Embryonic facial prominence (tissue), 1 donor: Measurements from ENCODE around the gene NUMBL.
"Not testable (repeated sequence)": the region's sequence is repeated elsewhere in the genome, so short reads cannot be mapped to it uniquely, and the experiment has no call there.

Experiments
- DNase-seq: peaks from one replicate; pipeline ENCODE4 v3.0.0-alpha.2; 2016; ENCODE audit errors: extremely low spot score

NUMBL gene

DNA sequence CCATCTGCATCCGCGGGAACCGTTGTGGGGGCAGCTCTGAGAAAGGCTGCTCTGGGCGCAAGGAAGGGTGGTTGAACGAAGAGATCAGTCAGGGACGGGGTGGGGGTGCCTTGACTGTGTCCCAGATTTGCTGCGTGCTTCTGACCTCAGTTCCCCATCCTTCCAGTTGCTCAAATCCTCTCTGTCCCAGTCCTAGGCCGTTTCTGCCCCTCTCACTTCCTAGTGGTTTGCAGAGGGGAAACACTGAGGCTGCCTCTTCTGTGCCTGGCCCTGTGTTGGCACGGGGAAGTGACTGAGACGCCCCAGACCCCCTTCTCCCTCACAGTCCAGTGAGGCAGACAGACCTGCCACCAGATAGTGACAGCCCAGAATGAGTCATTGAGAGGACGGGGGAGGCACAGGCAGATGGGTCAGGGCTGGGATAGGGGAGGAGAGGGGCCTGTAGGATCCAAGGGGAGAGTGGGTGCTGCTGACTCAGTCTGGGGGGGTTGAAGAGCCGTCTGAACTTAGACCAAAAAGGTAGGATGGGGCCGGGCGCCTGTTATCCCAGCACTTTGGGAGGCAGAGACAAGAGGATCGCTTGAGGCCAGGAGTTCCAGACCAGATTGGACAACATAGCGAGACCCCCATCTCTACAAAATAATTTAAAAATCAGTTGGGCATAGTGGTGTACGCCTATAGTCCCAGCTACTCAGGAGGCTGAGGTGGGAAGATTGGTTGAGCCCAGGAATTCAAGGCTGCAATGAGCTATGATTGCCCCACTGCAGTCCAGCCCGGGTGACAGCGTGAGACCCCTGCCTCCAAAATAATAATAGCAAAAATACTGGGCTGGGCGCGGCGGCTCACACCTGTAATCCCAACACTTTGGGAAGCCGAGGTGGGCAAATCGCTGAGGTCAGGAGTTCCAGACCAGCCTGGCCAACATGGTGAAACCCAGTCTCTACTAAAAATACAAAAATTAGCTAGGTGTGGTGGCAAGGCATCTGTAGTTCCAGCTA is 26.5 kb downstream of the NUMBL start:
- no peak for DNase-seq

DNA sequence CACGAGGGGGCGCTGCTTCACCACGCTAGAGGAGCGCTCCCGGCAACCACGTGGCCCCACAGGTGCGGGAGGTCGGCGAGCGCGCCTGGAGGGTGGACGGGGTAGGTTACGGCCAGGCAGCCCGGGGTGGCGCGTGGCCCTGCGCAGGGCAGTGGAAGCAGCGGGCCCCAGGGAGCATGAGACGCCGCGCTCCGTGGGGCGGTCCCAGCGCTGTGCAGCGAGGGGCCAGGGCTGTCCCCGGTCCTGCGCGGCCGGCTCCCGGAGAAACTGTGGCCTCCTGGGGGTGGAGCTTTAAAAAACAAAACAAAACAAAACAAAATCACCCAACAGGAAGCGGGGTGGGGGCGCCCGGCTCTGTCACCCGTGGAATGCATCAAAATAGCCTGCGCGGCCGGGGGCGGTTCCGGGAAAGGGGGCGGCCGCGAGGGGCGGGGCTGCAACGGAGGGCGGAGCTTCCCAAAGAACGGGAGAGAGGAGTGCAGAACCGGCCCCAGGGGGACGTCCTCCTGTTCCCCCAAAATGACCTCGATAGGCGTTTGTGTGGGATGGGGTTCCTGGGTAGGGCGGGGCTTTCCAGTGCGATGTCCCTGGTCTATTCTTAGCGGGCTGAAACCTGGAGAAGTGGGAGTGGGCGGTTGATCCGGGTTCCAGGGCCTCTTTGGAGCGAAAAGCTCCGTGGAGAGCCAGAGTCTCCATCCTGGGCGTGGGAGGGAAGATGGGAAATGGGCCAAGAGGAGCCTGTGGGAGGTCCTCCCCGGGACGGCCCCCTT is 27.3 kb downstream of the NUMBL start:
- DNase-seq = peak; percentile 69

DNA sequence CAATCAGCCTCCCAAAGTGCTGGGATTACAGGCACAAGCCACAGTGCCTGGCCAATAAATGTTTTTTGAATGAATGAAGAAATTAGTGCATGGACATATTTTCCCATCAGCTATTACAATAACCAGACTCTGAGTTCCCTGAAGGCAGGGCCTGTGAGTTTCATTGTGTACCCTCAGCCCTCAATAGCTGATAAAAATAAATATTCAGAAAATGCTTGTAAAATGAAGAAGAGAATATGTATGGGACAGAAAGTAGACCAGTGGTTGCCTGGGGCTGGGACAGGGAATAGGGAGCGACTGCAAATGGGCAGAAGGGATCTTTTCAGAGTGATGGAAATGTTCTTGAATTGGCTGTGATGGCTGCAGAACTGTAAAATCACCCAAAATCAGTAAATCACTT is 28.8 kb downstream of the NUMBL start:
- DNase-seq = no peak

DNA sequence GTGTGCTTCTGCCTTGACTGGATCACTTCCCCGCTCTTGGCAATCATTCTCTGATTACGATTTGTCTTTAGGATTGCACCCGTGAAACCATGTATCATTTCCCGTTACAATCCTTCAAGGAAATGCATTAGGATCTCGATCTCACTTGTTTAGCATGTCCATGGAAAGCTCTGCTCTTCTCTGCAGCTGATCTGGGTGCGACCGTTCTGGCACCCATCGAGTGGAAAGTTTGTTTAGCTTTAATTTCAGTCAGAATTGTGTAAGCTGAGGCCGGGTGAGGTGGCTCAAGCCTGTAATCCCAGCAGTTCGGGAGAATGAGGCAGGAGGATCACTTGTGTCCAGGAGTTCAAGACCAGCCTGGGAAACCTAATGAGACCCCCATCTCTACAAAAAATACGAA is 30.9 kb downstream of the NUMBL start:
- no peak for DNase-seq

DNA sequence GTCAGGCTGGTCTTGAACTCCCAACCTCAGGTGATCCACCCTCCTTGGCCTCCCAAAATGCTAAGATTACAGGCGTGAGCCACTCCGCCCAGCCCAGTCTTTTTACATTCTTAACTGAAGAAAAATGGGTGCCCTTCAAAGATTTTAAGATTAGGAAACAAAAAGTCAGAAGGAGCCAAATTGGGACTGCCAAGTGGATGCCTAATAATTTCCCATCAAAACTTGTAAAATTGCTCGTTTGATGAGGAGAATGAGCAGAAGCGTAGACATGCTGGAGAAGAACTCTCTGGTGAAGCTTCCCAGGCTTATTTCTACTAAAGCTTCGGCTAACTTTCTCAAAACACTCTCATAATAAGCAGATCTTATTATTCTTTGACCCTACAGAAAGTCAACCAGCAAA is 31.3 kb downstream of the NUMBL start:
- DNase-seq = no peak

DNA sequence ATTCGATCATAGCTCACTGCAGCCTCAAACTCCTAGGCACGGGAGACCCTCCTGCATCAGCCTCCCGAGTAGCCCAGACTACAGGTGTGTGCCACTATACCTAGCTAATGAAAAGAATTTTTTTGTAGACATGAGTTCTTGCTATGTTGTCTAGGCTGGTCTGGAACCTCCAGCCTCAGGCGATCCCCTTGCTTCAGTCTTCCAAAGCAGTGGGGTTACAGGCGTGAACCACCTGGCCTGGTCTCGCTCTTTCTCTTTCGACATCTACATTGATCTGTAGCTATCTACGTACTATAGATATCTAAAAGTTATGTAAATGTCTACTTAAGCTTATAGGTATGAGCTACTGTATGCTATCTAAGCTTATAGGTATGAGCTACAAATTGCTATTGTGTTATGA is 32.4 kb downstream of the NUMBL start:
- DNase-seq = no peak

DNA sequence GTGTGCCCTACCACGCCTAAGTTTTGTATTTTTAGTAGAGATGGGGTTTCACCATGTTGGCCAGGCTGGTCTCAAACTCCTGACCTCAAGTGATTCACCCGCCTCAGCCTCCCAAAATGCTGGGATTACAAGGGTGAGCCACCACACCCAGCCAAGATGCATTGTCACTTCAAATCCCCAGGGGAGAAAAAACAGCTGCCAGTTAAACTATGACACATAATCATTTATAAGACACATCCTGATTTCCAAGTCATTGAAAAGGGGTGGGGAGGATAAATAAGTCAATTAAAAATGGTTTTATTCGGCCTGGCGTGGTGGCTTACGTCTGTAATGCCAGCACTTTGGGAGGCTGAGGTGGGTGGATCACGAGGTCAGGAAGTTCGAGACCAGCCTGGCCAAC is 34.8 kb downstream of the NUMBL start:
- DNase-seq = not testable (repeated sequence)

DNA sequence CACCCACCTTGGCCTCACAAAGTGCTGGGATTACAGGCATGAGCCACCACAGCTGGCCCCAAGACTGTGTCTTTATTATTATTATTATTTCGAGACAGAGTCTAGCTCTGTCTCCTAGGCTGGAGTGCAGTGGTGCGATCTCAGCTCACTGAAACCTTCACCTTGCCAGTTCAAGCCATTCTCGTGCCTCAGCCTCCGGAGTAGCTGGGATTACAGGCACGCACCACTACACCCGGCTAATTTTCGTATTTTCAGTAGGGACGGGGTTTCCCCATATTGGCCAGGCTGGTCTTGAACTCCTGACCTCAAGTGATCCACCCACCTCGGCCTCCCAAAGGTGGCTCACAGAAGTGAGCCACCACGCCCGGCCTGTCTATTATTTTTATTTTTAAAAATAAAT is 38.1 kb downstream of the NUMBL start:
- DNase-seq = not testable (repeated sequence)

DNA sequence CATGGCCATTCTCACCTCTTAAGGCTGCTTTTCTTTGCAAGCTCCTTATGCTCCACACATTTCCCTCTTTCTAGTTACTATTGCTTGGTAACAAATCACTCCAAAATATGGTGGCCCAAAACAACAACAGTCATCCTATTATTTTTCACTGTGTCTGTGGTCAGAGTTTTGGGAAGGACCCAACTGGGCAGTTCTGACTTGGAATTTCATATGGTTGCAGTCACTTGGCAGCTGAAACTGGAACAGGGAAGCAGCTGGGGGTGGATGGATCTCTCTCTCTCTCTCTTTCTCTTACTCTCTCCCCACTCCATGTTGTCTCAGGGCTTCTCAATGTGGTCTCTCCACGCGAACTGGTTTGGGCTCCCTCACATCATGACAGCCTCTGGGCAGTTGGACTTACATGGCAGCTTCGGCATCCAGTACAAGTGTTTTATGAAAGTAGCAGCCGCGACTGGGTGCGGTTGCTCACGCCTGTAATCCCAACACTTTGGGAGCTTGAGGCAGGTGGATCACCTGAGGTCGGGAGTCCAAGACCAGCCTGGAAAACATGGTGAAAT is 39.6 kb downstream of the NUMBL start:
- DNase-seq = no peak

DNA sequence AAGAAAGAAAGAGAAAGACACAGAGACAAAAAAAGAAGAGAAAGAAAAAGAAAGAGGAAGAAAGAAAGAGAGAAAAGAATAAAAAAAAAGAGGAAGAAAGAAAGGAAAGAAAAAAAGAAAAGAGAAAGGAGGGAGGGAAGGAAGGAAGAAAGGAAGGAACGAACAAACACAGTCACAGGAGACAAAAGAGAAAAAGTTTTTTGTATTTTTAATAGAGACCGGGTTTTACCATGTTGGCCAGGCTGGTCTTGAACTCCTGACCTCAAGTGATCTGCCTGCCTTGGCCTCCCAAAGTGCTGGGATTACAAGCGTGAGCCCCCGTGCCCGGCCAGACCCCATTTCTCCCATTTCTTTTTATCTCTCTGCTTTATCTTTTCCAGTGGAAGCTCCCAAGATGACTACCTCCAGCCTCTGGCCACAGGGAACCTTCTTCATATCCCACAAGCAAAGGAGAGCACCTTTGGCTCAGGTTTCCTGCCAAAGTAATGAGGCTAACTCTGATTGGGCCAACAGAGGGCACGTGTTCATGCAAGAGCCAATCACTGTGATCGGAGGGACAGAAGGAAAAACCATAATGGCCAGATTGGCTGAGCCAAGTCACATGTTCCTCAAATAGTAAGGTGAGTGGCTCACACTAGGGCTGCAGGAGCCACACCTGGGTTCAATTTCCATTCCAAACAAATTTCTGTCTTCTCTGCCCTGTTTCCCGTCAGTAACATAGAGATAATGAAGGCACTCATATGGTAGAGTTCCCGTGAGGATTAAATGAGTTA is 40.4 kb downstream of the NUMBL start:
- DNase-seq = not testable (repeated sequence)

DNA sequence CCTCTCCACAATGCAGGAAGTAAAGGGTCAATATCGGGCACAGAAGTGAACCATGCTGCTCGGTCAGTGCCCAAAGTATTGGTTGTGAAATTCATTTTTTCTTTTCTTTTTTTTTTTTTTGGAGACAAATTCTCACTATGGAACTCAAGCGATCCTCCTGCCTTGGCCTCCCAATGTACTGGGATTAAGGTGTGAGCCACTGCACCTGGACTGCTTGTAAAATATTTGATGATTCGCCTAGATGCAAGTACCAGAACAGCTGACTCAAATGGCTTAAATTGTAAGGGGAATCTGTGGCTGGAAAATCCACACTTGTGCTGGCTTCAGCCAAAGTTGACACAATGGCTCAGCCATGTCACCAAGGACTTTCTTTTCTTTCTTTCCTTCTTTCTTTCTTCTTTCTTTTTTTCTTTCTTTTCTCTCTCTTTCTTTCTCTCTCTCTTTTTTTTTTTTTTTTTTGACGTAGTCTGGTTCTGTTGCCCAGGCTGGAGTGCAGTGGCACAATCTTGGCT is 43.7 kb downstream of the NUMBL start:
- DNase-seq = no peak

DNA sequence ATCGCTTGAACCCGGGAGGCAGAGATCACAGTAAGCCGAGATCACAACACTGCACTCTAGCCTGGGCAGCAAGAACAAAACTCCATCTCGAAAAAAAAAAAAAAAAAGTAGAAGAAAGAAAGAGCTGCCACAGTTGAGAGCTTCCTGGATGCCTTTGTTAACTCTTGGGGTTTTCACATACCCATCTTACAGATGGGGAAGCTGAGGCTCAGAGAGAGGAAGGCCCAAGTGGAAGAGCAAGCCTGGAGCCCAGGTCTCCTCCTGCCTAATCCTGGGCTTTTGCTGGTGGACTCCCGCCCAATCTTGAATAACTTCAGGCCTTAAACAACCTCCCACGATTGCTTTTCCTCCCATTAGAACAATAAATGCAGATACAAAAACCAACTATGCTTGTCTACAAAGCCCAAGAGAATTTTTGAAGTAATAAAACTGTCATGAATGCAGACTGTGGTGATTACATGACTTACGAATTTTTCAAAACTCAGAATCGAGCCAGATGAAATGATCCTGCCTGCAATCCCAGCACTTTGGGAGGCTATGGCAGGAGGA is 47.6 kb downstream of the NUMBL start:
- DNase-seq = no peak

DNA sequence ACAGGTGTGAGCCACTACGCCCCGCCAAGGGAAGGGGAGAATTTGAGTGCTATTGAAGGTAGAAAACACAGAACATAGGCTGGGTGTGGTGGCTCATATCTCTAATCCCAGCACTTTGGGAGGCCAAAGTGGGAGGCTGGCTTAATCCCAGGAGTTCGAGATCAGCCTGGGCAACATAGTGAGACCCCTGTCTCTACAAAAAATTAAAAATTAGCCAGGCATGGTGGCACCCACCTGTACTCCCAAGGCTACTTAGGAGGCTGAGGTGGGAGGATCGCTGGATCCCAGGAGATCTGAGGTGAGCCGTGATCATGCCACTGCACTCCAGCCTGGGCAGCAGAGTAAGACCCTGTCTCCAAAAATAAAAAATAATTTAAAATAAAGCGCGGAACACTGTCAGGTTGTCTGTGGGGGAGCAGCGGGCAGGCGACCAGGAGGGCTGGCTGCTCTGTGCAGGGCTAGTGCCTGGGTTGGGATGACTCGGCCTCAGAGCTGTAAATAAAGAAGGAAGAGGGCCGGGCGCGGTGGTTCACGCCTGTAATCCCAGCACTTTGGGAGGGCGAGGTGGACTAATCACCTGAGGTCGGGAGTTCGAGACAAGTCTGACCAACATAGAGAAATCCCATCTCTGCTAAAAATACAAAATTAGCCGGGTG is 48.3 kb downstream of the NUMBL start:
- no peak for DNase-seq

DNA sequence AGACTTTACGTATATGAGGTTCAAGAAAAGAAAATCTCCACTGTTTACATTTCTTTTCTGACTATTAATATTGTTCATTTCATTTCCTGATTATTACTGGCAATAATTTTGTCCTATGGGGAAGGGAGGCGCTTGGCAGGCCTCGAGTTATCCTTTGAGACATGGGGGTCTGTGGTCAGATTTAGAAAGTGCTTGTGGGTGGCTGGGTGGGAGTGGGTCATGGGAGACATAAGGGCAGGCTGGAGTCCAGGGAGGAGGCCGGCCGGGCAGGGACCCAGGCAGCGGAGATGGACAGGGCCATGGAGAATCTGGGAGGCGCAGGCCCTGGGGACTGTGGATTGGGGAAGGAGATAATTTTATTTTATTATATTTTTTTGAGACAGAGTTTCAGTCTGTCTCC is 49.2 kb downstream of the NUMBL start:
- DNase-seq = no peak

DNA sequence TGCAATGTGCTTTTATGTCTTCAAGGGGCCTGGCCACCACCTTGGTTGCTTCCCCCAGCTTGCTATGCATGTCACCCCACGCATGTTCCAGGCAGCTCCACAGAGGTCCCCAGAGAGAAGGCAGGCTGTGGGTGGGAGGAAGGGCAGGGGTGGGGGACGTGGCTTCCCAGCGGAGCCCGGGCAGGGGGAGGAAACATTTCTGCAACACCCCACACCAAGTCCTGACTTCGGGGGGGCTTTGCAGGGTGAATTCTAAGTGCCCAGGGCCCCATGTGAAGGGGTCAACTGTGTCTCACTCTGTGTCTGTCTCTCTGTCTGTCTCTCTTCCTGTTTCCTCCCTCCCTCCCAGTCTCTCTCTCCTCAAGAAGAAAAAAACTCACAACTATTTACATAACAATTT is 49.7 kb downstream of the NUMBL start:
- no peak for DNase-seq

DNA sequence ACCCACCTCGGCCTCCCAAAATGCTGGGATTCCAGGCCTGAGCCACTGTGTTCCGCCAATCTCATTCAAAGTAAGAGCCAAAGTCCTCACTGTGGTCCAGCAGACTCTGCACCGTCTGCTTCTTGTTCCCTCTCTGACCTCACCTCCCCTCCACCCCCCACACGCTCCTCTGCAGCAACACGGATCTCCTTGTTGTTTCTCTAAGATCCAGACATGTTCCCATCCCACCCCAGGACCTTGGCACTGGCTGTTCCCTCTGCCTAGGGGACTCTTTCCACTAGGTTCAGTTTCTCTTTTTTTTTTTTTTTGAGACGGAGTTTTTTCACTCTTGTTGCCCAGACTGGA is 50.8 kb downstream of the NUMBL start:
- no peak for DNase-seq

DNA sequence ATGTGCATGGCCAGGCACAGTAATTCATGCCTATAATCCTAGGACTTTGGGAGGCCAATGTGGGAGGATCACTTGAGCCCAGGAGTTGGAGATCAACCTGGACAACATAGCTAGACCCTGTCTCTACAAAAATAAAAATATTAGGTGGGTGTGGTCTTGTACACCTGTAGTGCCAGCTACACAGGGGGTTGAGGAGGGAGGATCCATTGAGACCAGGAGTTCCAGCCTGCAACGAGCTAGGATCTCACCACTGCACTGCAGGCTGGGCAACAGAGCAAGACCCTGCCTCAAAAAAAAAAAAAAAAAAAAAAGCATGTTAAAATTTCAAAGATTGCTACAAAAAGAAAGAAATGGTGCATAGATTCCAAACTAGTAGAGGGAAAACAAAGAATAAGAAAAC is 52.1 kb downstream of the NUMBL start:
- no peak for DNase-seq

DNA sequence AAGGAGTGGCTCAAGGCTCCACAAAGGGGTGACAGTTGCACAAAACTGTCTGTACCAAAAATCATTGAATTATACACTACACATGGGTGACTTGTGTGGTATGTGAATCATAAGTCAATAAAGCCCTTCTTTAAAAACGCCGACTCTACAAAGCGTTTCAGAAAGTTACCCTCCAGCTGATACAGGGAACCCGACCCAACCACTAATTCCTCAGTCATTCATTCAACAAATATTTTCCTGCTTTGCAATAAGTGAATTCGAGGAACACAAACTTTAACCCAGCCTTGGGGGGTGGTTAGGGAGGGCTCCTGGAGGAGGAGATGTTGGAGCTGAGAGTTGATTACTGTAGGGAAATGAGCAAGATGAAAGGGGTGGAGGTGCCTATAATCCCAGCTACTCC is 57.2 kb downstream of the NUMBL start:
- DNase-seq = no peak

DNA sequence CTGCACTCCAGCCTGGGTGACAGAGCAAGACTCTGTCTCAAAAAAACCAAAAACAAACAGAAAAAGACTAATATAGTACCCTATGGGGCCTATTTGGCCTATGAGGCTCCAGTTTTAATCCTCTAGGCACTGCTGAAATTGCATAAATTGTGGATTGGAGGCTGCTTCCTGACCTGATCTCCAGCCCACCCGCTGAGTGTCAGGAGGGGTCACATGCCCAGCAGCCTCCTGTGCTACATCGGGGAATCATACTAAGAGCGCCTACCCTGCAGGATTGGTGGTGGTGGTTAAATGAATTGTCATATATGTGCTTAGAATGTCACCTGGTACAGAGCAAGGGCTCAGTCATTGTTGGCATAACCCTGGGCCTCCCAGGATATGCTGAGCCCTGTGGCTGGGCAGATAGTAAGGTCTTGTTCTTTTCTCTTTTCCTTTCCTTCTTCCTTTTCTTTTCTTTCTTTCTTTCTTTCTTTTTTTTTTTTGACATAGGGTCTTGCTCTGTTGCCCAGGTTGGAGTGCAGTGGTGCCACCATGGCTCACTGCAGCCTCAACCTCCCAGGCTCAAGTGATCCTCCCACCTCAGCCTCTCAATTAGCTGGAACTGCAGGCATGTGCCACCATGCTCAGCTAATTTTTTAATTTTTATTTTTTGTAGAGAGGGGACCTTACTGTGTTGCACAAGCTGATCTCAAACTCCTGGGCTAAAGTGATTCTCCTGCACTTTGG is 58.0 kb downstream of the NUMBL start:
- no peak for DNase-seq

DNA sequence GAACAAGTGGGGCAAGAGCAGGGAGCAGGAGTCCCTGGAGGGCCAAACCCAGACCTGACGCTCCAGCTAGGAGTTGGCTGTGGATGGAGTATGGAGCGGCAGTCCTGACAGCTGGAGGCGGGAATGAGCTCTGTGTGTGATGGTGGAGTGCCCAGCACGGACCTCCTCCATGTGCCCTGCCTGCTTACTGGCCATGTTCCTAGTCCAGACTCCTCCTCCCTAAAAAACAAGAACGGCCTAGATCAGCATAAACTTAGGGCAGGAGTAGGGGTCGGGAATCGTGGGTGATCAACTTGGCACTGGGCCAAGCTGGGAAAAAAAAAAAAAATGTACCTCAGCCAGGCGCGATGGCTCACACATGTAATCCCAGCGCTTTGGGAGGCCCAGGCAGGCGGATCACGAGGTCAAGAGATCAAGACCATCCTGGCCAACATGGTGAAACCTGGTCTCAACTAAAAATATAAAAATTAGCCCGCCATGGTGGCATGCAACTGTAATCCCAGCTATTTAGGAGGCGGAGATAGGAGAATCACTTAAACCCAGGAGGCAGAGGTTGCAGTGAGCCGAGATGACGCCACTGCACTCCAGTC is 59.8 kb downstream of the NUMBL start:
- no peak for DNase-seq
